K562 (cell line): ENCODE results near the gene CYB5RL. TPM values are rescaled to one million over a fixed set of nuclear protein-coding genes. Genes with fewer than 3 reads are reported as not detected.

Source experiments
- ATAC-seq: fragments of 200-7000 bp; cut with Tn5 transposase; 3 replicates; pipeline ENCODE4 v1.9.1; 2020; ENCODE audit warnings: moderate library complexity
- BruUV-seq: library from RNA; stranded (reverse); fragments of 400-500 nt; replicated peaks from 2 replicates; lab custom pipeline; 2021; lab: Mats Ljungman, UMichigan
- CTCF ChIA-PET: fragments of 300-600 bp; formaldehyde crosslinking; extraction: SDS; loops from one replicate; lab custom pipeline; 2021; ENCODE audit warnings: low intra/inter-chr PET ratio; lab: Yijun Ruan, JAX
- POLR2A ChIA-PET: fragments of 300-600, 350-650 bp; sonication (Branson Sonifier 250); formaldehyde crosslinking; extraction: SDS; loops from one replicate; lab custom pipeline; 2021; ENCODE audit warnings: antibody characterized with exemption, inconsistent platforms; lab: Yijun Ruan, JAX
- DNase-seq, 4 experiments: peaks; one replicate each; pipeline versions ENCODE4 v3.0.0 to v3.0.0-alpha.2; 2011 to 2018; ENCODE audit warnings: low spot score in 3 of 4, mixed read lengths in 3 of 4; ENCODE audit errors: extremely low read depth in 1 of 4
- FAIRE-seq: peaks from 2 replicates; lab custom pipeline; 2011; peaks lifted over from hg19 to GRCh38; lab: Jason Lieb, UNC
- H2AFZ ChIP-seq: 2 replicates; pipeline ENCODE4 v1.6.0; 2011; ENCODE audit warnings: low read depth, low read length, control low read depth, inconsistent platforms
- H3K27ac ChIP-seq: fragments of 200-600 bp; 3 replicates; pipeline ENCODE4 v1.8.0; 2011; ENCODE audit warnings: low read depth, mild to moderate bottlenecking, control low read depth, inconsistent platforms, low read length, moderate library complexity, mixed read lengths; ENCODE audit errors: extremely low read depth
- H3K27me3 ChIP-seq, 2 experiments: fragments of 300-600 bp in 1 of 2; 2 replicates in 1 of 2; 3 replicates in 1 of 2; pipeline versions ENCODE4 v1.6.0 to v1.8.0; 2011; ENCODE audit warnings: inconsistent platforms in 2 of 2, low read length in 2 of 2, mild to moderate bottlenecking in 1 of 2, mixed read lengths in 1 of 2, moderate library complexity in 1 of 2; ENCODE audit not compliant: control insufficient read depth in 2 of 2, insufficient read depth in 2 of 2
- H3K36me3 ChIP-seq: fragments of 300-600 bp; 3 replicates; pipeline ENCODE4 v1.8.0; 2011; ENCODE audit warnings: mild to moderate bottlenecking, low read length, inconsistent platforms; ENCODE audit not compliant: control insufficient read depth, insufficient read depth
- H3K4me1 ChIP-seq, 2 experiments: fragments of 200-600 bp in 1 of 2; replicated peaks in 1 of 2; 2 replicates in 1 of 2; 3 replicates in 1 of 2; pipeline versions ENCODE4 v1.5.1 to v1.8.0; 2011; ENCODE audit warnings: inconsistent platforms in 2 of 2, low read length in 2 of 2, mild to moderate bottlenecking in 1 of 2, mixed read lengths in 1 of 2, moderate library complexity in 1 of 2; ENCODE audit not compliant: control insufficient read depth in 2 of 2, insufficient read depth in 2 of 2
- H3K4me2 ChIP-seq: 2 replicates; pipeline ENCODE4 v1.6.1; 2011; ENCODE audit warnings: low read length, control low read depth, inconsistent platforms, mixed read lengths; ENCODE audit not compliant: insufficient read depth
- H3K4me3 ChIP-seq: fragments of 200-600 bp; sonication (generic), shearing (Covaris generic); 2 replicates; pipeline ENCODE4 v1.5.1; 2016; ENCODE audit warnings: control low read depth, inconsistent platforms
- H3K79me2 ChIP-seq: fragments of 200-600 bp; 3 replicates; pipeline ENCODE4 v1.8.0; 2011; ENCODE audit warnings: low read length, inconsistent platforms; ENCODE audit not compliant: control insufficient read depth, insufficient read depth
- H3K9ac ChIP-seq, 2 experiments: 2 replicates each; pipeline versions ENCODE4 v1.6.0 to v1.6.1; 2011; ENCODE audit warnings: low read depth in 2 of 2, low read length in 2 of 2, control low read depth in 1 of 2, inconsistent platforms in 1 of 2, mild to moderate bottlenecking in 1 of 2, mixed read lengths in 1 of 2; ENCODE audit not compliant: insufficient read depth in 1 of 2
- H3K9me1 ChIP-seq: one replicate; pipeline ENCODE4 v1.6.0; 2011; ENCODE audit warnings: inconsistent platforms, mild to moderate bottlenecking, low read length, moderate library complexity; ENCODE audit not compliant: control insufficient read depth, insufficient read depth
- H3K9me3 ChIP-seq: replicated peaks from 2 replicates; pipeline ENCODE4 v1.5.1; 2011; ENCODE audit warnings: low read depth, low read length, inconsistent platforms; ENCODE audit not compliant: control insufficient read depth, insufficient read depth
- H4K20me1 ChIP-seq: replicated peaks from 2 replicates; pipeline ENCODE4 v1.6.1; 2011; ENCODE audit warnings: low read length, inconsistent platforms, mixed read lengths; ENCODE audit not compliant: control insufficient read depth, insufficient read depth
- BCOR ChIP-seq: fragments of 450-650 bp; IDR thresholded peaks from 2 replicates; pipeline ENCODE4 v1.6.1; 2016
- CHD4 ChIP-seq: fragments of 200-600 bp; sonication (generic); IDR thresholded peaks from 3 replicates; pipeline ENCODE4 v1.6.1; 2012; ENCODE audit warnings: low read depth, mild to moderate bottlenecking, mixed read lengths, low read length, inconsistent platforms; ENCODE audit not compliant: insufficient read depth, insufficient replicate concordance, poor library complexity, severe bottlenecking
- COPS2 ChIP-seq: fragments of 450-650 bp; conservative IDR thresholded peaks from 2 replicates; pipeline ENCODE4 v1.6.1; 2016; ENCODE audit warnings: mild to moderate bottlenecking, moderate library complexity
- EGR1 ChIP-seq: fragments of 450-650 bp; conservative IDR thresholded peaks from 2 replicates; pipeline ENCODE4 v1.6.1; 2017; ENCODE audit warnings: mild to moderate bottlenecking
- GTF2B ChIP-seq: IDR thresholded peaks from 2 replicates; pipeline ENCODE4 v1.6.1; 2011; ENCODE audit not compliant: insufficient read length; ENCODE audit errors: extremely low read depth
- HDAC2 ChIP-seq: fragments of 450-650 bp; IDR thresholded peaks from 2 replicates; pipeline ENCODE4 v1.6.1; 2016; ENCODE audit warnings: mild to moderate bottlenecking
- HDGF ChIP-seq: fragments of 450-650 bp; IDR thresholded peaks from 2 replicates; pipeline ENCODE4 v1.6.1; 2016
- KDM1A ChIP-seq, 2 experiments: fragments of 450-650 bp; IDR thresholded peaks; 2 replicates each; pipeline ENCODE4 v1.6.1; 2016; ENCODE audit warnings: mild to moderate bottlenecking in 2 of 2
- MAFF ChIP-seq: IDR thresholded peaks from 2 replicates; pipeline ENCODE4 v1.6.1; 2012; ENCODE audit warnings: low read length, improper control_type of control experiment
- MTA2 ChIP-seq: fragments of 450-650 bp; IDR thresholded peaks from 2 replicates; pipeline ENCODE4 v1.6.1; 2016; ENCODE audit warnings: low read depth
- NFIC ChIP-seq: fragments of 450-650 bp; IDR thresholded peaks from 2 replicates; pipeline ENCODE4 v1.6.1; 2017; ENCODE audit warnings: mild to moderate bottlenecking, inconsistent platforms
- RBM25 ChIP-seq: fragments of 200-400 bp; formaldehyde crosslinking; IDR thresholded peaks from 2 replicates; pipeline ENCODE4 v1.6.1; 2018; ENCODE audit warnings: low read length, low read depth, moderate library complexity; ENCODE audit not compliant: severe bottlenecking
- SMC3 ChIP-seq: conservative IDR thresholded peaks from 2 replicates; pipeline ENCODE4 v1.6.1; 2011; ENCODE audit warnings: low read depth, low read length, improper control_type of control experiment; ENCODE audit not compliant: insufficient read depth
- WGBS: fragments of 100-300 bp; shearing (Covaris generic); methylation state at CpG from one replicate; pipeline ENCODE4 v1.1.6; 2016; ENCODE audit warnings: low coverage, mixed read lengths; ENCODE audit not compliant: insufficient coverage; ENCODE audit errors: missing lambda C conversion rate; 5-methylcytosine and 5-hydroxymethylcytosine counted together
- in situ Hi-C: fragments of 300-500 bp; cut with MboI; formaldehyde crosslinking; loops from 4 replicates; pipeline ENCODE4 v1.15.0; 2018; ENCODE audit warnings: inconsistent platforms, mixed read lengths
- intact Hi-C: fragments of 100-400 bp; cut with micrococcal nuclease; formaldehyde crosslinking; loops from 2 replicates; pipeline ENCODE4 v1.14.2; 2022
- polyA plus RNA-seq, 8 experiments: library from polyadenylated mRNA; depleted of rRNA in 4 of 8; stranded (reverse) in 5 of 8; unstranded in 3 of 8; fragments of >200 nt; fragmentation: Nextera tagmentation in 2 of 8; fragmentation: Illumina TruSeq in 1 of 8; extraction: Ambion mirVana in 2 of 8; extraction: Trizol in 1 of 8; gene quantifications; 2 replicates each; pipeline versions ENCODE4 v1.2.1 to v1.2.3, GENCODE V29; 2011 to 2014; ENCODE audit warnings: inconsistent platforms in 1 of 8, missing spikeins in 1 of 8
- total RNA-seq, 7 experiments: library from RNA; depleted of rRNA in 6 of 7; stranded (reverse); fragments of >200 nt in 6 of 7; fragmentation: Illumina TruSeq in 2 of 7; extraction: Trizol in 2 of 7; gene quantifications; 2 replicates each; pipeline versions ENCODE4 v1.2.1 to v1.2.3, GENCODE V29; 2011 to 2021; ENCODE audit warnings: low replicate concordance in 1 of 7

Gene CYB5RL
- total and polyA plus RNA-seq, 9 of the 15 experiments (the other 6 are each of a cell fraction or from before 2014, with no cell fraction given), result 7.9 to 18.0 (median 11.2) TPM

- no peaks in the 10 kb centered on the region for H3K27me3 ChIP-seq
- TF ChIP-seq MAFF (no peak), EGR1 (peak; percentile 91)
- H3K79me2 ChIP-seq, result no peaks in the 10 kb centered on the region
- WGBS, result 56% methylated on average over 8 of the region's 8 CpGs
- CTCF ChIA-PET, result no interaction called here
- no peak overlapping the region for H3K27ac ChIP-seq
- DNase-seq (no peak), FAIRE-seq (no peak), ATAC-seq (no peak)
- H3K9me1 ChIP-seq, result no peaks in the 10 kb centered on the region
- POLR2A ChIA-PET, result interaction anchor here (0.5 to 3.4 kb wide), 4 partner anchors 8 to 1293 kb away, joined by 3 to 15 read pairs (median 4); no protein-coding TSS in a partner anchor
- H2AFZ ChIP-seq, result no peak overlapping the region
- H3K9me3 ChIP-seq, result no peaks in the 10 kb centered on the region
- no peak overlapping the region for H3K4me3 ChIP-seq
- H3K36me3 ChIP-seq, result peaks cover 6% of the 10 kb centered on the region; the same call in 1 of the 3 replicates
- no peak overlapping the region for H3K4me2 ChIP-seq
- peaks cover 0 to 7% of the 10 kb centered on the region in 2 experiments; a peak in 4 of 5 replicates for H3K4me1 ChIP-seq
- no peak overlapping the region for H3K9ac ChIP-seq
- BruUV-seq, result no TSS peak
- intact Hi-C loops, result no loop called here
- no peaks in the 10 kb centered on the region for H4K20me1 ChIP-seq
- in situ Hi-C loops, result no loop called here
Observed at GRCh38 chr1:54171016-54171415, 28.8 kb downstream of the CYB5RL start.

- CTCF ChIA-PET, result no interaction called here
- TF ChIP-seq GTF2B (no peak), CHD4 (peak; percentile 74), MTA2 (no peak), HDGF (no peak), KDM1A (IDR thresholded peaks at IDR 0.05) (peak; percentile 46 to 70; a peak in 2 of 4 replicates), HDAC2 (peak; percentile 34; the same call in 1 of the 2 replicates), BCOR (peak; percentile 87), COPS2 (no peak), NFIC (no peak), SMC3 (no peak), RBM25 (peak; percentile 90)
Observed at GRCh38 chr1:54169068-54169467, 30.8 kb downstream of the CYB5RL start.

More at GRCh38 chr1:54169068-54169467, 30.8 kb downstream of the CYB5RL start:
- no TSS peak for BruUV-seq
- DNase-seq (no peak), ATAC-seq (no peak), FAIRE-seq (peak; percentile 46)
- H4K20me1 ChIP-seq, result no peaks in the 10 kb centered on the region
- no peak overlapping the region for H3K9ac ChIP-seq
- POLR2A ChIA-PET, result interaction anchor here (0.7 kb wide), 1 partner anchor 9 kb away, joined by 3 read pairs; no protein-coding TSS in a partner anchor
- no peak overlapping the region for H3K4me3 ChIP-seq
- no peak overlapping the region for H2AFZ ChIP-seq
- no peaks in the 10 kb centered on the region for H3K27me3 ChIP-seq
- H3K4me1 ChIP-seq, result peaks cover 0 to 7% of the 10 kb centered on the region in 2 experiments; a peak in 4 of 5 replicates
- intact Hi-C loops, result loop anchor here (5.0 kb wide), 1 partner anchor 47 kb away; no protein-coding TSS in a partner anchor
- H3K27ac ChIP-seq, result no peak overlapping the region
- no peaks in the 10 kb centered on the region for H3K79me2 ChIP-seq
- no peaks in the 10 kb centered on the region; the same call in 2 of the 3 replicates for H3K36me3 ChIP-seq
- in situ Hi-C loops, result no loop called here
- H3K4me2 ChIP-seq, result no peak overlapping the region
- no peaks in the 10 kb centered on the region for H3K9me1 ChIP-seq
- H3K9me3 ChIP-seq, result no peaks in the 10 kb centered on the region
- 15% methylated on average over 3 of the region's 3 CpGs for WGBS
